Ishikawa (cell line): ENCODE data around the gene NTF3.

Experiments
- CEBPB ChIP-seq: IDR thresholded peaks from 2 replicates; pipeline ENCODE4 v1.6.1; 2012
- CREB1 ChIP-seq: IDR thresholded peaks from 2 replicates; pipeline ENCODE4 v1.6.1; 2012; ENCODE audit warnings: low read depth
- EGR1 ChIP-seq: IDR thresholded peaks from 2 replicates; pipeline ENCODE4 v1.6.1; 2012
- EP300 ChIP-seq: IDR thresholded peaks from 2 replicates; pipeline ENCODE4 v1.6.1; 2012; ENCODE audit warnings: borderline replicate concordance
- FOXM1 ChIP-seq: IDR thresholded peaks from 2 replicates; pipeline ENCODE4 v1.6.1; 2012; ENCODE audit warnings: low read depth, borderline replicate concordance
- NFIC ChIP-seq: IDR thresholded peaks from 2 replicates; pipeline ENCODE4 v1.6.1; 2012
- RAD21 ChIP-seq: IDR thresholded peaks from 2 replicates; pipeline ENCODE4 v1.6.1; 2012; ENCODE audit warnings: low read depth
- TAF1 ChIP-seq: IDR thresholded peaks from 2 replicates; pipeline ENCODE4 v1.6.1; 2012; ENCODE audit warnings: low read depth, mild to moderate bottlenecking
- TCF12 ChIP-seq: IDR thresholded peaks from 2 replicates; pipeline ENCODE4 v1.6.1; 2012; ENCODE audit warnings: low read depth
- TEAD4 ChIP-seq: IDR thresholded peaks from 2 replicates; pipeline ENCODE4 v1.6.1; 2012
- YY1 ChIP-seq: IDR thresholded peaks from 2 replicates; pipeline ENCODE4 v1.6.1; 2012; ENCODE audit warnings: low read depth
- ZBTB7A ChIP-seq: IDR thresholded peaks from 2 replicates; pipeline ENCODE4 v1.6.1; 2012; ENCODE audit warnings: low read depth
- TF ChIP-seq, protein P1 (sequence below): IDR thresholded peaks from 2 replicates; pipeline ENCODE4 v1.6.1; 2012; ENCODE audit warnings: low read depth, mild to moderate bottlenecking
- TF ChIP-seq, protein P2 (sequence below): IDR thresholded peaks from 2 replicates; pipeline ENCODE4 v1.6.1; 2012
- TF ChIP-seq, protein P3 (sequence below): IDR thresholded peaks from 2 replicates; pipeline ENCODE4 v1.6.1; 2012

Gene NTF3

DNA sequence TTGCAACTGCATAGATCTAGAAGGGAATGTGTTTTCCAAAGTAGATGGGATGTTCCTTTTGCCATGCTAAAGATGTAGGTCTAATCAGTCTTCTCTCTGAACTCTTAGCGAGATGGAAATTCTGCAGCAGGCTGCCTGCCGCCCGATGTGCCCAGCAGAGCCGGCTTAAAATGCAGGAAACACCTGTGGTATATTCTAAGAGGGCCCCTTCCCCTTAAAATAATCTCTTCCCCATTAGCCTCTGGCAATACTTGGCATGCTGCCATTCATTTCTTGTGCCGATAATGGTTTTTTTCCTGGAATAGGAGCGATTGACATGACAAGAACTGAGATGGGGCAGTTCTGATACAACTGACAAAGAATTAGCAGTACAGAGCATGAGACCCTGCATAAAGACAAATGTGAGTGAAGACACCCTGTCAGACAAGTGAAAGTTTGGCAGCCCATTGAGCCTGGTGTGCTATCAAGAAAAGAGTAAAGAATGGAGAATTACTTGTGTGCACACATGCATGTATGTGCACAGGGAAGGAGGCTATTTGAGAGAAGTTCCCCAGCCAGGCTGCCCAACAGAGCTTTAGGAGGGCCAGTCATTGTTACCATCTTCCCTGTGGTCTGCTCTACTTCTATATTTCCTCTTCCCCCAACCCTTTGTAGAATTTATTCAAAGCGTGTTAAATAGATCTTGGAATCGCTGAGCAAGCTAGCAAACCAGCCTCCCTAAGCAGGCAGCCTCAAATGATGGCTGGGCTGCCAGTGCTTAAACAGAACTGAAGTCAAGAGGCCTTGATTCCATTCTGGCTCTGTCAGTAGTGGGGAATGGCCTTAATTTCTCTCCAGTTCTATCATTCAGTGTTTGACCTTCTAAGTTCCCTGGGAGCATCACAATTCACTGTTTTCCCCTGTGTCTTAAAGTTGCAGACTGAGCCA, 29.6 kb upstream of the NTF3 start:
- TF ChIP-seq, protein P1, sequence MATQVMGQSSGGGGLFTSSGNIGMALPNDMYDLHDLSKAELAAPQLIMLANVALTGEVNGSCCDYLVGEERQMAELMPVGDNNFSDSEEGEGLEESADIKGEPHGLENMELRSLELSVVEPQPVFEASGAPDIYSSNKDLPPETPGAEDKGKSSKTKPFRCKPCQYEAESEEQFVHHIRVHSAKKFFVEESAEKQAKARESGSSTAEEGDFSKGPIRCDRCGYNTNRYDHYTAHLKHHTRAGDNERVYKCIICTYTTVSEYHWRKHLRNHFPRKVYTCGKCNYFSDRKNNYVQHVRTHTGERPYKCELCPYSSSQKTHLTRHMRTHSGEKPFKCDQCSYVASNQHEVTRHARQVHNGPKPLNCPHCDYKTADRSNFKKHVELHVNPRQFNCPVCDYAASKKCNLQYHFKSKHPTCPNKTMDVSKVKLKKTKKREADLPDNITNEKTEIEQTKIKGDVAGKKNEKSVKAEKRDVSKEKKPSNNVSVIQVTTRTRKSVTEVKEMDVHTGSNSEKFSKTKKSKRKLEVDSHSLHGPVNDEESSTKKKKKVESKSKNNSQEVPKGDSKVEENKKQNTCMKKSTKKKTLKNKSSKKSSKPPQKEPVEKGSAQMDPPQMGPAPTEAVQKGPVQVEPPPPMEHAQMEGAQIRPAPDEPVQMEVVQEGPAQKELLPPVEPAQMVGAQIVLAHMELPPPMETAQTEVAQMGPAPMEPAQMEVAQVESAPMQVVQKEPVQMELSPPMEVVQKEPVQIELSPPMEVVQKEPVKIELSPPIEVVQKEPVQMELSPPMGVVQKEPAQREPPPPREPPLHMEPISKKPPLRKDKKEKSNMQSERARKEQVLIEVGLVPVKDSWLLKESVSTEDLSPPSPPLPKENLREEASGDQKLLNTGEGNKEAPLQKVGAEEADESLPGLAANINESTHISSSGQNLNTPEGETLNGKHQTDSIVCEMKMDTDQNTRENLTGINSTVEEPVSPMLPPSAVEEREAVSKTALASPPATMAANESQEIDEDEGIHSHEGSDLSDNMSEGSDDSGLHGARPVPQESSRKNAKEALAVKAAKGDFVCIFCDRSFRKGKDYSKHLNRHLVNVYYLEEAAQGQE = no peak
- TF ChIP-seq FOXM1 (no peak), CREB1 (no peak), NFIC (no peak), CEBPB (no peak), YY1 (no peak), ZBTB7A (no peak), EGR1 (no peak), TCF12 (no peak), TEAD4 (no peak), TAF1 (no peak), EP300 (no peak)
- TF ChIP-seq, protein P2, sequence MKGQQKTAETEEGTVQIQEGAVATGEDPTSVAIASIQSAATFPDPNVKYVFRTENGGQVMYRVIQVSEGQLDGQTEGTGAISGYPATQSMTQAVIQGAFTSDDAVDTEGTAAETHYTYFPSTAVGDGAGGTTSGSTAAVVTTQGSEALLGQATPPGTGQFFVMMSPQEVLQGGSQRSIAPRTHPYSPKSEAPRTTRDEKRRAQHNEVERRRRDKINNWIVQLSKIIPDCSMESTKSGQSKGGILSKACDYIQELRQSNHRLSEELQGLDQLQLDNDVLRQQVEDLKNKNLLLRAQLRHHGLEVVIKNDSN = no peak
- TF ChIP-seq, protein P3, sequence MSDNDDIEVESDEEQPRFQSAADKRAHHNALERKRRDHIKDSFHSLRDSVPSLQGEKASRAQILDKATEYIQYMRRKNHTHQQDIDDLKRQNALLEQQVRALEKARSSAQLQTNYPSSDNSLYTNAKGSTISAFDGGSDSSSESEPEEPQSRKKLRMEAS = no peak

- TF ChIP-seq CREB1 = no peak
- TF ChIP-seq, protein P1 = no peak
- no peak for TF ChIP-seq EP300
- no peak for TF ChIP-seq FOXM1
- no peak for TF ChIP-seq CEBPB
- TF ChIP-seq TAF1 = no peak
- TF ChIP-seq NFIC = no peak
- TF ChIP-seq YY1 = no peak
- no peak for TF ChIP-seq RAD21
- TF ChIP-seq, protein P2 = no peak
Measured at GRCh38 chr12:5403411-5403810, 28.5 kb upstream of the NTF3 start.

DNA sequence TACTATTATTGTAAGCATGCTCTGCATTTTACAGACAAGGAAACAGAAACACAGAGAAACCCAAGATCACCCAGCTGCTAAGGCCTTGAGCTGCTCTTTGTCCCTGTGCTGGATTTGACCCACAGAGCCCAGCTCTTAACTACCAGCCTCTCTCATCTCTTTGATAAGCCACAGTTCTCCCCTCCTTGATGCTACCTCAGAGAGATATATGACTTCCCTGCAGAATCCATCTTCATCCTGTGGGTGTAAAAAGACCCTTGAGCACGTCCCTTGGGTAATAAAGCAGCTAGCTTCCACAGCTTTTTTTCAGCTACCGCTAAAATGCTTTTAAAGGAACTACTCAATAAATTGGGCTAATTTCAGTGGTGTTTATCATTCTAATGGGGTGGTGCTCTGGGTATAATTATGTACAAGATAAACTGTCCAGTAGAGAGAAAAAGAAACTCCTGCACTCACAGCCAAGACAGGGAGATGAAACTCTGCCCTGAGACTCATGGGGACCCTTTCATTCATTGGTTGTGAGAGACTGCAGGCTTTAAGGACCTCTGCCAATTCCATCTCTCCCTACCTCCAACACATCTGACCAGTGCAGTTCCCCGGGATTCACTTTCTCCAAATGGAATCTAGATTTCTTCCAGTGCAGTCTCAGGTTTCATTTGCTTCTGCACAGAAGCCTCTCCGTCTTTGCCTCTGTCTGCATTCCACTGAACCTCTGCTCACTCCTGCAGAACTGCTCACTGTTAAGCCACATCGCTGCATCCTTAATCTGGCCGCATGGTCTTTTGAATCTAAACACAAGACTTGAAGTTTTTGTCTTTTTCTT, 24.7 kb upstream of the NTF3 start:
- no peak for TF ChIP-seq TEAD4
- TF ChIP-seq CREB1 = no peak
- no peak for TF ChIP-seq NFIC
- TF ChIP-seq, protein P1 = no peak
- no peak for TF ChIP-seq FOXM1
- TF ChIP-seq YY1 = no peak
- TF ChIP-seq, protein P2 = no peak
- no peak for TF ChIP-seq TCF12
